DND-41 (cell line): ENCODE data around the gene DCUN1D3.

ENCODE experiments used
- ATAC-seq: fragments of 200-7000 bp; cut with Tn5 transposase; 3 replicates; pipeline ENCODE4 v1.9.1; 2021; ENCODE audit warnings: low read depth; ENCODE audit not compliant: insufficient read depth
- DNase-seq: peaks from one replicate; pipeline ENCODE4 v3.0.0-alpha.2; 2020
- H2AFZ ChIP-seq: 2 replicates; pipeline ENCODE4 v1.6.0; 2012; ENCODE audit warnings: low read depth, low read length
- H3K27ac ChIP-seq: 2 replicates; pipeline ENCODE4 v1.5.1; 2012; ENCODE audit warnings: low read length, inconsistent platforms
- H3K27me3 ChIP-seq: fragments of 200-600 bp; sonication (generic); 2 replicates; pipeline ENCODE4 v1.6.0; 2012; ENCODE audit warnings: low read length, mild to moderate bottlenecking, inconsistent platforms; ENCODE audit not compliant: insufficient read depth, poor library complexity
- H3K36me3 ChIP-seq: 2 replicates; pipeline ENCODE4 v1.5.1; 2012; ENCODE audit warnings: low read length, inconsistent platforms; ENCODE audit not compliant: insufficient read depth
- H3K4me1 ChIP-seq: 2 replicates; pipeline ENCODE4 v1.5.1; 2012; ENCODE audit warnings: mild to moderate bottlenecking, low read length; ENCODE audit not compliant: insufficient read depth
- H3K4me2 ChIP-seq: 2 replicates; pipeline ENCODE4 v1.6.0; 2012; ENCODE audit warnings: mild to moderate bottlenecking, moderate library complexity, low read length, inconsistent platforms; ENCODE audit not compliant: insufficient read depth
- H3K4me3 ChIP-seq, 2 experiments: fragments of 200-600 bp in 1 of 2; shearing (Covaris generic) in 1 of 2; 2 replicates each; pipeline ENCODE4 v1.5.1; 2012 to 2016; ENCODE audit warnings: inconsistent platforms in 2 of 2, low read length in 2 of 2, mild to moderate bottlenecking in 2 of 2, low read depth in 1 of 2, moderate library complexity in 1 of 2
- H3K79me2 ChIP-seq: 2 replicates; pipeline ENCODE4 v1.6.0; 2012; ENCODE audit warnings: low read length, inconsistent platforms; ENCODE audit not compliant: insufficient read depth
- H3K9ac ChIP-seq: 2 replicates; pipeline ENCODE4 v1.6.0; 2012; ENCODE audit warnings: low read depth, mild to moderate bottlenecking, inconsistent platforms, low read length, moderate library complexity
- H3K9me3 ChIP-seq: 2 replicates; pipeline ENCODE4 v1.5.1; 2012; ENCODE audit warnings: low read length, moderate library complexity, mild to moderate bottlenecking, inconsistent platforms; ENCODE audit not compliant: insufficient read depth, severe bottlenecking
- H4K20me1 ChIP-seq: 2 replicates; pipeline ENCODE4 v1.6.0; 2012; ENCODE audit warnings: low read length; ENCODE audit not compliant: insufficient read depth
- CTCF ChIP-seq: IDR thresholded peaks from 2 replicates; pipeline ENCODE4 v1.5.1; 2012; ENCODE audit warnings: borderline replicate concordance, low read length, moderate library complexity, mild to moderate bottlenecking; ENCODE audit not compliant: poor library complexity, severe bottlenecking; ENCODE audit errors: extremely low read depth
- EZH2 ChIP-seq: IDR thresholded peaks from 3 replicates; pipeline ENCODE4 v1.6.1; 2012; ENCODE audit warnings: borderline replicate concordance, low read depth, mild to moderate bottlenecking, moderate library complexity, low read length, inconsistent platforms; ENCODE audit not compliant: severe bottlenecking

The DCUN1D3 gene

GRCh38 chr16:20830372-20830771, 69.8 kb downstream of the DCUN1D3 start:
- Histone ChIP-seq H4K20me1 (no peaks in the 10 kb centered on the region), H3K4me2 (no peak overlapping the region), H3K9me3 (no peaks in the 10 kb centered on the region), H2AFZ (no peak overlapping the region), H3K4me3 (no peak overlapping the region), H3K27ac (no peak overlapping the region), H3K4me1 (no peaks in the 10 kb centered on the region), H3K36me3 (peaks cover 54% of the 10 kb centered on the region), H3K79me2 (no peaks in the 10 kb centered on the region), H3K9ac (no peak overlapping the region), H3K27me3 (no peaks in the 10 kb centered on the region)
- TF ChIP-seq EZH2 = no peak
- no peak for TF ChIP-seq CTCF
- DNase-seq (no peak), ATAC-seq (no peak)

GRCh38 chr16:20829536-20829935, 70.6 kb downstream of the DCUN1D3 start:
- Histone ChIP-seq H3K9ac (no peak overlapping the region), H4K20me1 (no peaks in the 10 kb centered on the region), H3K4me1 (no peaks in the 10 kb centered on the region), H2AFZ (no peak overlapping the region), H3K79me2 (no peaks in the 10 kb centered on the region), H3K4me2 (no peak overlapping the region), H3K9me3 (no peaks in the 10 kb centered on the region), H3K4me3 (no peak overlapping the region), H3K27ac (no peak overlapping the region), H3K36me3 (peaks cover 52% of the 10 kb centered on the region), H3K27me3 (no peaks in the 10 kb centered on the region)
- DNase-seq (no peak), ATAC-seq (no peak)
- no peak for TF ChIP-seq CTCF
- no peak for TF ChIP-seq EZH2

GRCh38 chr16:20826039-20826566, 74.1 kb downstream of the DCUN1D3 start:
- ATAC-seq = no peak
- Histone ChIP-seq H3K36me3 (peaks cover 56% of the 10 kb centered on the region), H3K79me2 (no peaks in the 10 kb centered on the region), H3K9me3 (no peaks in the 10 kb centered on the region), H3K4me2 (no peak overlapping the region), H3K4me3 (no peak overlapping the region), H4K20me1 (no peaks in the 10 kb centered on the region), H3K9ac (no peak overlapping the region), H3K27ac (no peak overlapping the region), H2AFZ (no peak overlapping the region), H3K27me3 (no peaks in the 10 kb centered on the region), H3K4me1 (no peaks in the 10 kb centered on the region)
- TF ChIP-seq EZH2 (no peak), CTCF (no peak)
- DNase-seq = no peak
